Measurements from ENCODE around the gene CATSPERD. TPM values are rescaled to one million over a fixed set of nuclear protein-coding genes. Genes with fewer than 3 reads are reported as not detected.

Gene CATSPERD
- total RNA-seq, 1 experiment from 2014 or later, result not detected

DNA sequence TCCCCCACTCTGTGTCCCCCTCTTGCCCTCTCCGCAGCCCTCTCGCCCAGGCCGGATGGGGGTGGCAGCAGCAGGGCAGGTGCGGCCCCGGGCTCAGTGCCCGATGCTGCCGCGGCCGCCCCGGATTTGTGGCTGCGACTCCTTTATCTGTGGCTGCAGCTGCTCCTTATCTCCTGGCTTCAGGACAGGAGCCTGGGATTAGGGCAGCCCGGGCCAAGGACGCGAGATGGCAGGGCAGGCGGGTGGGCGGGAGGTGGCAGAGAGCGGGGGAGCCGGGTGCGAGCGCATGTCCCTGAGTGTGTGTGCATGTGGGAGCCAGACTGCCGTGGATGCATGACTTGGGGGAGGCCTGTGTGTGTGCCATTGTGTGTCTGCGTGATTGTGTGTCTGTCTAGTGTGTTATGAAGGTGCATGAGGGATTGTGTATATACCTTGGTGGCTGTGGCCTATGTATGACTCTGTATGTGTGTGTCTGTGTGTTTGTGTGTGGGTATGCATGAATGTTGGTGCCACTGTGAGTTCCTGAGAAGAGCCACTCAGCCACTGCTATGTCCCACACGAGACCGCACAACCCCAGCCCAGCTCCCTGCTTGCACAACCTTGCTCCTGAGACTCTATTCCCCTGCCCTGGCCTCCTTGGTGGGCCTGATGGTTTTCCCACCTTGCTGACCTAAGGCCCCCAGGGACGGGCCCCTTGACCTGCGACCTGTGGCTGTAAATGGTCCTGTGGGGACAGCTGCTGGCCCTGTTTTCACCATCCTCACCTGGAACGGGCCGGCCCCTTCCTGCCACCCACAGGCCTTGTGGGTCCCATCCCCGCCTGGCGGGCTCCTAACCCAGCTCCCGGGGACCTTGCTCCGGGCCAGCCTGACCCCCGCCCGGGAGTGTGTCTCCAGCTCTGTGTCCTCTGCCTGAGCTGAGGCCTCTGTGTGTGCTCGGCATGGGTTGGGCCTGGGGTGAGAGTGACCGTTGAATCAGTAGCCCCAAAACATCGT is 79.1 kb downstream of the CATSPERD start:
- Histone ChIP-seq H3K4me1 (ENCODE audit: insufficient read depth, low read length) (no peaks in the 10 kb centered on the region), H3K79me1 (ENCODE audit: insufficient read depth, low read depth, low read length, poor library complexity, severe bottlenecking) (no peaks in the 10 kb centered on the region), H3K79me2 (ENCODE audit: insufficient read depth, low read length) (no peaks in the 10 kb centered on the region), H4K20me1 (ENCODE audit: control insufficient read depth, insufficient read depth, insufficient read length) (no peaks in the 10 kb centered on the region), H3K56ac (ENCODE audit: insufficient read length, low read depth, low read length) (no peak overlapping the region), H3K4ac (ENCODE audit: low read depth, low read length) (no peak overlapping the region), H3K23ac (ENCODE audit: insufficient read length, low read depth, low read length) (no peak overlapping the region), H4K5ac (ENCODE audit: insufficient read length, low read depth, low read length) (no peak overlapping the region), H3K23me2 (ENCODE audit: insufficient read length, low read depth, low read length, poor library complexity, severe bottlenecking) (peaks cover 5% of the 10 kb centered on the region), H3T11ph (ENCODE audit: low read length) (no peak overlapping the region), H2BK15ac (ENCODE audit: low read depth, low read length) (no peak overlapping the region), H4K91ac (ENCODE audit: insufficient read length, low read depth, low read length) (no peak overlapping the region), H3K27ac (ENCODE audit: insufficient read length, low read depth, low read length) (no peak overlapping the region), H3K9me3 (ENCODE audit: control insufficient read depth, low read depth, low read length) (no peaks in the 10 kb centered on the region), H2BK120ac (ENCODE audit: low read depth, low read length, poor library complexity, severe bottlenecking) (no peak overlapping the region), H3K4me2 (ENCODE audit: insufficient read depth, insufficient read length, low read length) (no peak overlapping the region), H4K8ac (replicated peaks; ENCODE audit: insufficient read length, low read depth, low read length) (no peak overlapping the region), H2BK5ac (ENCODE audit: insufficient read length, low read length) (no peak overlapping the region), H2AK5ac (ENCODE audit: insufficient read length, low read length) (no peak overlapping the region), H3K27me3 (ENCODE audit: insufficient read depth, low read length) (no peaks in the 10 kb centered on the region), H3K18ac (ENCODE audit: insufficient read length, low read depth, low read length) (no peak overlapping the region), H2BK12ac (ENCODE audit: insufficient read length, low read depth, low read length) (no peak overlapping the region), H2BK20ac (ENCODE audit: low read depth, low read length, poor library complexity, severe bottlenecking) (no peak overlapping the region), H3K14ac (ENCODE audit: insufficient read depth, low read length) (no peak overlapping the region), H3K9ac (ENCODE audit: extremely low read depth, insufficient read length, low read length) (no peak overlapping the region), H2AFZ (ENCODE audit: low read length) (no peak overlapping the region)
- Mint-ChIP-seq H3K4me1 (peaks cover 6 to 17% of the 10 kb centered on the region in 2 experiments), H3K27ac (no peak overlapping the region), H3K27me3 (ENCODE audit: low read depth) (peaks cover 44% of the 10 kb centered on the region), H3K9me3 (peaks cover 0 to 4% of the 10 kb centered on the region in 2 experiments; a peak in 3 of 5 replicates), H3K4me3 (no peak overlapping the region), H3K36me3 (ENCODE audit: insufficient read depth in 1 of 3, low read depth in 3 of 3) (peaks cover 0 to 4% (median 0%) of the 10 kb centered on the region in 3 experiments; a peak in 2 of 7 replicates)
- DNase-seq, result no peak
- no peak for TF ChIP-seq CTCF (conservative IDR thresholded peaks at IDR 0.05)
- no CpG with 5 or more reads among the region's 37 CpGs for WGBS (ENCODE audit: extremely low coverage, insufficient read length, low lambda C conversion rate)

All from H9 (cell line).